IMR-90 (cell line): ENCODE results near the gene SYNGR1. TPM values are rescaled to one million over a fixed set of nuclear protein-coding genes. Genes with fewer than 3 reads are reported as not detected.

Experiments used
- MAZ ChIP-seq: IDR thresholded peaks from 2 replicates; pipeline ENCODE4 v1.6.1; 2012; ENCODE audit warnings: low read depth, mild to moderate bottlenecking, low read length, improper control_type of control experiment, moderate library complexity, borderline replicate concordance
- polyA plus RNA-seq, 3 experiments: library from polyadenylated mRNA; depleted of rRNA; stranded (reverse); fragments of >200 nt; gene quantifications; 2 replicates each; pipeline ENCODE4 v1.2.3, GENCODE V29; 2012; ENCODE audit warnings: low replicate concordance in 1 of 3
- total RNA-seq: library from RNA; depleted of rRNA; stranded (reverse); fragments of >200 nt; gene quantifications from 2 replicates; pipeline ENCODE4 v1.2.3, GENCODE V29; 2012
- TF ChIP-seq, protein P1 (sequence below): conservative IDR thresholded peaks from 2 replicates; pipeline ENCODE4 v1.5.1; 2012; ENCODE audit warnings: mild to moderate bottlenecking, low read depth, low read length, improper control_type of control experiment

The SYNGR1 gene
- total and polyA plus RNA-seq, 2 of the 4 experiments (the other 2 are of a cell fraction) = 6.3 to 81.5 TPM

DNA sequence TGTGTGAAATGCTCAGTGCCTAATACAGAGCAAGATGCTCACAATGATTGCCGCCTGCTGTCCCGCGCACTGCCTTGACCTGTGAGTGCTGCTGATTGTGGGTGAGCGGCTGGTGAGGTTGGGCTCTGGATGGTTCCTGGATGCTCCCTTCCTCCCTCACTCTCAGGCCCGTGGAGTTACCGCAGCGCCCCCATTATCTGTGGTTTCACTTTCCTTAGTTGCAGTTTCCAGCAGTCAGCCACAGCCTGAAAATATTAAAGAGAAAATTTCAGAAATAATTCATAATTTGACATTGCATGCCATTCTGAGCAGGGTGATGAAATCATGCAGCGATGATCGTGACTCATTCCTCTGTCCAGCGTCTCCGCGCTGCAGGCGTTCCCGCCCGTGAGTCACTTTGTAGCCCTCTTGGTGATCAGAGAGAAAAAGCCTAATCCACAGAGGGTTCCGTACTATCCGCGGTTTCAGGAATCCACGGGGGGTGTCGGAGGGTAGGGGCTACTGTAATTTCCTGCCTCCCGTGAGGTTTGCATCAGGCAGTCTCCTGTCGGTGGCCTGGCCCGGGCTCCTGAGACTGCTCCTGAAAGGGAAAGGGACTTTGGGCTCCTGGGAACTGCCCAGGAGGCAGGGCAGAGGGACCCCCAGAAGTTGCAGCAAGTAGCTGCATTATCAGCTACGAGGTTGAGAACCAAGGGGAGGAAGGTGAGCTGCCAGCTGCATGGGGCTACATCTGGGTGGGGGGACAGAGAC, 41.0 kb upstream of the SYNGR1 start (continued):
- TF ChIP-seq, protein P1, sequence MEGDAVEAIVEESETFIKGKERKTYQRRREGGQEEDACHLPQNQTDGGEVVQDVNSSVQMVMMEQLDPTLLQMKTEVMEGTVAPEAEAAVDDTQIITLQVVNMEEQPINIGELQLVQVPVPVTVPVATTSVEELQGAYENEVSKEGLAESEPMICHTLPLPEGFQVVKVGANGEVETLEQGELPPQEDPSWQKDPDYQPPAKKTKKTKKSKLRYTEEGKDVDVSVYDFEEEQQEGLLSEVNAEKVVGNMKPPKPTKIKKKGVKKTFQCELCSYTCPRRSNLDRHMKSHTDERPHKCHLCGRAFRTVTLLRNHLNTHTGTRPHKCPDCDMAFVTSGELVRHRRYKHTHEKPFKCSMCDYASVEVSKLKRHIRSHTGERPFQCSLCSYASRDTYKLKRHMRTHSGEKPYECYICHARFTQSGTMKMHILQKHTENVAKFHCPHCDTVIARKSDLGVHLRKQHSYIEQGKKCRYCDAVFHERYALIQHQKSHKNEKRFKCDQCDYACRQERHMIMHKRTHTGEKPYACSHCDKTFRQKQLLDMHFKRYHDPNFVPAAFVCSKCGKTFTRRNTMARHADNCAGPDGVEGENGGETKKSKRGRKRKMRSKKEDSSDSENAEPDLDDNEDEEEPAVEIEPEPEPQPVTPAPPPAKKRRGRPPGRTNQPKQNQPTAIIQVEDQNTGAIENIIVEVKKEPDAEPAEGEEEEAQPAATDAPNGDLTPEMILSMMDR = peak; percentile 27
- 0 out of 2 replicates have a peak, but pooled peaks have one; percentile 5 for TF ChIP-seq MAZ
